Measurements from ENCODE around the gene TSHR. TPM values are rescaled to one million over a fixed set of nuclear protein-coding genes. Genes with fewer than 3 reads are reported as not detected.

Gene TSHR
- total and polyA plus RNA-seq, 2 of the 4 experiments (the other 2 are of a cell fraction): not detected

- BruUV-seq (replicated peaks): no TSS peak
- Histone ChIP-seq H3K27me3 (ENCODE audit: control insufficient read depth, insufficient read depth, low read length) (no peaks in the 10 kb centered on the region), H2BK5ac (ENCODE audit: low read depth, low read length, poor library complexity, severe bottlenecking) (no peak overlapping the region), H4K91ac (ENCODE audit: insufficient read depth, low read depth, low read length) (no peak overlapping the region), H2BK15ac (ENCODE audit: low read depth, low read length) (no peak overlapping the region), H3K4me3 (ENCODE audit: insufficient read depth, low read depth, low read length) (no peak overlapping the region), H2AK9ac (replicated peaks; ENCODE audit: low read depth, low read length, poor library complexity) (no peak overlapping the region), H2AK5ac (ENCODE audit: low read depth, low read length) (no peak overlapping the region), H2BK120ac (ENCODE audit: low read depth, low read length) (no peak overlapping the region), H4K8ac (ENCODE audit: low read depth in 2 of 2, low read length in 2 of 2) (no peak overlapping the region), H3K23ac (ENCODE audit: low read depth, low read length) (no peak overlapping the region), H3K36me3 (ENCODE audit: control insufficient read depth, insufficient read depth, low read length) (no peaks in the 10 kb centered on the region), H4K5ac (ENCODE audit: low read depth, low read length) (no peak overlapping the region), H3K79me1 (ENCODE audit: low read depth in 1 of 2, low read length in 2 of 2) (no peaks in the 10 kb centered on the region), H3K4me1 (ENCODE audit: control insufficient read depth, insufficient read depth, low read length) (no peaks in the 10 kb centered on the region), H3K56ac (ENCODE audit: extremely low read depth, insufficient read depth, low read length) (no peak overlapping the region), H3K9me3 (ENCODE audit: control insufficient read depth, insufficient read depth, low read length) (no peaks in the 10 kb centered on the region; the same call in 1 of the 2 replicates), H3K4me2 (ENCODE audit: low read depth, low read length) (no peak overlapping the region), H3K14ac (replicated peaks; ENCODE audit: low read depth, low read length) (no peak overlapping the region), H2AFZ (replicated peaks; ENCODE audit: low read length, poor library complexity) (no peak overlapping the region), H3K18ac (ENCODE audit: low read depth, low read length) (no peak overlapping the region), H4K20me1 (ENCODE audit: insufficient read depth, low read length) (no peaks in the 10 kb centered on the region), H3K27ac (ENCODE audit: insufficient read depth, low read length) (no peak overlapping the region), H2BK20ac (ENCODE audit: low read depth, low read length) (no peak overlapping the region), H3K4ac (ENCODE audit: low read depth, low read length) (no peak overlapping the region), H3K9me1 (ENCODE audit: insufficient read depth, low read length) (no peaks in the 10 kb centered on the region), H3K9ac (ENCODE audit: low read depth, low read length) (no peak overlapping the region)
- intact Hi-C loops (cut with micrococcal nuclease): no loop called here
- ATAC-seq (ENCODE audit: low read depth) (no peak), DNase-seq (no peak)
- ChIA-PET POLR2A (ENCODE audit: unreplicated experiment) (no interaction called here), CTCF (no interaction called here)
- dilution Hi-C loops (cut with HindIII; ENCODE audit: low sequenced_read_pairs, unreplicated experiment): no loop called here
- in situ Hi-C loops (cut with MboI; ENCODE audit: low sequenced_read_pairs): no loop called here
- no peak for TF ChIP-seq FOS (IDR thresholded peaks at IDR 0.05; ENCODE audit: low read depth, low read length)
- TF ChIP-seq, protein P1, sequence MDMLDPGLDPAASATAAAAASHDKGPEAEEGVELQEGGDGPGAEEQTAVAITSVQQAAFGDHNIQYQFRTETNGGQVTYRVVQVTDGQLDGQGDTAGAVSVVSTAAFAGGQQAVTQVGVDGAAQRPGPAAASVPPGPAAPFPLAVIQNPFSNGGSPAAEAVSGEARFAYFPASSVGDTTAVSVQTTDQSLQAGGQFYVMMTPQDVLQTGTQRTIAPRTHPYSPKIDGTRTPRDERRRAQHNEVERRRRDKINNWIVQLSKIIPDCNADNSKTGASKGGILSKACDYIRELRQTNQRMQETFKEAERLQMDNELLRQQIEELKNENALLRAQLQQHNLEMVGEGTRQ (IDR thresholded peaks at IDR 0.05; ENCODE audit: low read depth, low read length): no peak
- no peak for TF ChIP-seq POLR2A (IDR thresholded peaks at IDR 0.05; ENCODE audit: low read depth, low read length)
- TF ChIP-seq RFX5 (IDR thresholded peaks at IDR 0.05; ENCODE audit: low read depth, low read length): no peak
- TF ChIP-seq, protein P2, sequence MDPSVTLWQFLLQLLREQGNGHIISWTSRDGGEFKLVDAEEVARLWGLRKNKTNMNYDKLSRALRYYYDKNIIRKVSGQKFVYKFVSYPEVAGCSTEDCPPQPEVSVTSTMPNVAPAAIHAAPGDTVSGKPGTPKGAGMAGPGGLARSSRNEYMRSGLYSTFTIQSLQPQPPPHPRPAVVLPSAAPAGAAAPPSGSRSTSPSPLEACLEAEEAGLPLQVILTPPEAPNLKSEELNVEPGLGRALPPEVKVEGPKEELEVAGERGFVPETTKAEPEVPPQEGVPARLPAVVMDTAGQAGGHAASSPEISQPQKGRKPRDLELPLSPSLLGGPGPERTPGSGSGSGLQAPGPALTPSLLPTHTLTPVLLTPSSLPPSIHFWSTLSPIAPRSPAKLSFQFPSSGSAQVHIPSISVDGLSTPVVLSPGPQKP (IDR thresholded peaks at IDR 0.05; ENCODE audit: borderline replicate concordance, low read depth, low read length): no peak
- TF ChIP-seq CEBPB (IDR thresholded peaks at IDR 0.05; ENCODE audit: low read depth, low read length): no peak
- no peak for TF ChIP-seq RCOR1 (IDR thresholded peaks at IDR 0.05; ENCODE audit: insufficient replicate concordance, low read length)
- TF ChIP-seq BHLHE40 (IDR thresholded peaks at IDR 0.05; ENCODE audit: low read depth, low read length): no peak
- TF ChIP-seq CHD1 (IDR thresholded peaks at IDR 0.05; ENCODE audit: low read depth, low read length): no peak
- TF ChIP-seq MAZ (IDR thresholded peaks at IDR 0.05; ENCODE audit: borderline replicate concordance, low read depth, low read length): no peak
- TF ChIP-seq MAFK (IDR thresholded peaks at IDR 0.05; ENCODE audit: low read depth, low read length): no peak
- WGBS, 2 experiments (ENCODE audit: extremely low coverage in 2 of 2, insufficient read length in 1 of 2): no CpG with 5 or more reads among the region's 1 CpG
Observed at GRCh38 chr14:81066672-81067071, 111.3 kb downstream of the TSHR start.
